H1 (cell line): ENCODE measurements around the gene RGS3. TPM values are rescaled to one million over a fixed set of nuclear protein-coding genes. Genes with fewer than 3 reads are reported as not detected.

Source experiments
- CTCF ChIA-PET: fragments of 300-600 bp; sonication (Branson Sonifier 250); formaldehyde crosslinking; loops from one replicate; lab custom pipeline; 2021; ENCODE audit not compliant: partially characterized antibody; lab: Charles Lee
- POLR2A ChIA-PET: fragments of 300-600 bp; sonication (Branson Sonifier 250); formaldehyde crosslinking; loops from one replicate; lab custom pipeline; 2021; ENCODE audit warnings: inconsistent platforms; ENCODE audit not compliant: partially characterized antibody; lab: Charles Lee
- DNase-seq, 2 experiments: peaks; one replicate each; pipeline versions ENCODE4 v3.0.0 to v3.0.0-alpha.2; 2010 to 2022; ENCODE audit warnings: low spot score in 2 of 2, low read depth in 1 of 2, mixed read lengths in 1 of 2
- FAIRE-seq: peaks from 2 replicates; lab custom pipeline; 2011; peaks lifted over from hg19 to GRCh38; lab: Jason Lieb, UNC
- H2AFZ ChIP-seq: 2 replicates; pipeline ENCODE4 v1.8.1; 2012; ENCODE audit warnings: low read length, inconsistent platforms
- H2AK5ac ChIP-seq: 2 replicates; pipeline ENCODE4 v1.6.1; 2013; ENCODE audit warnings: low read depth, low read length
- H2BK120ac ChIP-seq: replicated peaks from 2 replicates; pipeline ENCODE3; 2013; ENCODE audit warnings: low read depth, low read length, inconsistent platforms
- H2BK12ac ChIP-seq: 2 replicates; pipeline ENCODE4 v1.6.1; 2013; ENCODE audit warnings: low read depth, low read length
- H2BK15ac ChIP-seq: 2 replicates; pipeline ENCODE4 v1.6.1; 2013; ENCODE audit warnings: low read length
- H2BK20ac ChIP-seq: 2 replicates; pipeline ENCODE4 v1.6.1; 2013; ENCODE audit warnings: low read length
- H2BK5ac ChIP-seq: 2 replicates; pipeline ENCODE4 v1.6.1; 2013; ENCODE audit warnings: low read depth, low read length
- H3K14ac ChIP-seq: 2 replicates; pipeline ENCODE4 v1.6.1; 2013; ENCODE audit warnings: inconsistent platforms; ENCODE audit not compliant: insufficient read length
- H3K18ac ChIP-seq: 2 replicates; pipeline ENCODE4 v1.6.1; 2013; ENCODE audit warnings: low read length; ENCODE audit errors: extremely low read depth
- H3K23ac ChIP-seq: 2 replicates; pipeline ENCODE4 v1.6.1; 2013; ENCODE audit warnings: inconsistent platforms; ENCODE audit not compliant: insufficient read length
- H3K23me2 ChIP-seq: 2 replicates; pipeline ENCODE4 v1.6.1; 2013; ENCODE audit warnings: low read depth, low read length
- H3K27ac ChIP-seq: 2 replicates; pipeline ENCODE4 v1.6.1; 2011; ENCODE audit warnings: low read depth, low read length, inconsistent platforms
- H3K27me3 ChIP-seq, 4 experiments: replicated peaks in 1 of 4; 1 replicate in 1 of 4; 2 replicates in 3 of 4; pipeline versions ENCODE4 v1.6.1 to v1.8.1; 2011 to 2013; ENCODE audit warnings: low read length in 3 of 4, mild to moderate bottlenecking in 3 of 4, inconsistent platforms in 2 of 4, mixed read lengths in 2 of 4, moderate library complexity in 1 of 4; ENCODE audit not compliant: control insufficient read depth in 3 of 4, insufficient read depth in 3 of 4; ENCODE audit errors: extremely low read depth in 1 of 4
- H3K36me3 ChIP-seq, 4 experiments: 2 replicates each; pipeline versions ENCODE4 v1.6.1 to v1.8.1; 2011 to 2013; ENCODE audit warnings: mild to moderate bottlenecking in 4 of 4, low read length in 3 of 4, moderate library complexity in 2 of 4, control low read depth in 1 of 4, inconsistent platforms in 1 of 4; ENCODE audit not compliant: insufficient read depth in 4 of 4, control insufficient read depth in 2 of 4
- H3K4ac ChIP-seq: replicated peaks from 2 replicates; pipeline ENCODE3; 2013; ENCODE audit warnings: low read length, low read depth, mixed read lengths, inconsistent platforms; ENCODE audit not compliant: insufficient read length
- H3K4me1 ChIP-seq, 4 experiments: replicated peaks in 1 of 4; 1 replicate in 1 of 4; 2 replicates in 3 of 4; pipeline versions ENCODE4 v1.6.1 to v1.8.1; 2011 to 2013; ENCODE audit warnings: low read length in 3 of 4, inconsistent platforms in 2 of 4, mixed read lengths in 1 of 4; ENCODE audit not compliant: insufficient read depth in 4 of 4, control insufficient read depth in 3 of 4
- H3K4me2 ChIP-seq, 2 experiments: 2 replicates each; pipeline versions ENCODE4 v1.6.1 to v1.8.1; 2011 to 2013; ENCODE audit warnings: low read depth in 2 of 2, low read length in 2 of 2, control low read depth in 1 of 2, inconsistent platforms in 1 of 2, mild to moderate bottlenecking in 1 of 2; ENCODE audit not compliant: insufficient read depth in 1 of 2
- H3K4me3 ChIP-seq, 4 experiments: fragments of 200-600, 300-600 bp in 1 of 4; sonication (generic), shearing (Covaris generic), sonication (Bioruptor Twin) in 1 of 4; 2 replicates each; pipeline versions ENCODE4 v1.5.1 to v1.8.1; 2011 to 2016; ENCODE audit warnings: low read length in 4 of 4, low read depth in 3 of 4, control low read depth in 2 of 4, inconsistent platforms in 2 of 4, mild to moderate bottlenecking in 2 of 4, mixed read lengths in 1 of 4, moderate library complexity in 1 of 4; ENCODE audit not compliant: insufficient read depth in 2 of 4; ENCODE audit errors: extremely low read depth in 1 of 4
- H3K56ac ChIP-seq: replicated peaks from 2 replicates; pipeline ENCODE3; 2013; ENCODE audit warnings: low read depth, mild to moderate bottlenecking, mixed read lengths, low read length, inconsistent platforms; ENCODE audit not compliant: insufficient read length
- H3K79me1 ChIP-seq: 2 replicates; pipeline ENCODE4 v1.6.1; 2013; ENCODE audit warnings: low read depth, low read length, control low read depth
- H3K79me2 ChIP-seq, 2 experiments: 2 replicates each; pipeline versions ENCODE4 v1.6.1 to v1.8.1; 2012 to 2013; ENCODE audit warnings: low read length in 2 of 2, mild to moderate bottlenecking in 2 of 2, inconsistent platforms in 1 of 2; ENCODE audit not compliant: insufficient read depth in 2 of 2, control insufficient read depth in 1 of 2
- H3K9ac ChIP-seq, 4 experiments: replicated peaks in 1 of 4; 1 replicate in 1 of 4; 2 replicates in 3 of 4; pipeline versions ENCODE4 v1.6.1 to v1.8.1; 2011 to 2013; ENCODE audit warnings: low read depth in 3 of 4, low read length in 3 of 4, control low read depth in 2 of 4, mild to moderate bottlenecking in 2 of 4, moderate library complexity in 2 of 4, inconsistent platforms in 1 of 4; ENCODE audit errors: extremely low read depth in 1 of 4
- H3K9me3 ChIP-seq, 2 experiments: 2 replicates each; pipeline versions ENCODE4 v1.6.1 to v1.8.1; 2012 to 2013; ENCODE audit warnings: mild to moderate bottlenecking in 2 of 2, moderate library complexity in 2 of 2, control low read depth in 1 of 2, inconsistent platforms in 1 of 2, low read depth in 1 of 2, low read length in 1 of 2, mixed read lengths in 1 of 2; ENCODE audit not compliant: insufficient read depth in 2 of 2
- H4K20me1 ChIP-seq, 2 experiments: replicated peaks in 1 of 2; 2 replicates each; pipeline versions ENCODE3 to v1.8.1; 2011 to 2013; ENCODE audit warnings: inconsistent platforms in 2 of 2, low read length in 2 of 2, mild to moderate bottlenecking in 1 of 2; ENCODE audit not compliant: insufficient read depth in 2 of 2, control insufficient read depth in 1 of 2
- H4K5ac ChIP-seq: 2 replicates; pipeline ENCODE4 v1.6.1; 2013; ENCODE audit warnings: low read length, low read depth, mixed read lengths, inconsistent platforms; ENCODE audit not compliant: insufficient read length
- H4K8ac ChIP-seq: 2 replicates; pipeline ENCODE4 v1.8.0; 2013; ENCODE audit warnings: mild to moderate bottlenecking, moderate library complexity, low read length, inconsistent platforms; ENCODE audit not compliant: insufficient read depth; ENCODE audit errors: extremely low read depth
- H4K91ac ChIP-seq: replicated peaks from 2 replicates; pipeline ENCODE3; 2013; ENCODE audit warnings: low read length, mixed read lengths, inconsistent platforms; ENCODE audit not compliant: insufficient read length
- ATF2 ChIP-seq: IDR thresholded peaks from 2 replicates; pipeline ENCODE4 v1.6.1; 2012; ENCODE audit warnings: low read length, inconsistent platforms
- BCL11A ChIP-seq, 2 experiments: IDR thresholded peaks; one replicate each; pipeline ENCODE4 v1.6.1; 2011; ENCODE audit warnings: low read depth in 2 of 2, low read length in 2 of 2, mild to moderate bottlenecking in 2 of 2
- CHD2 ChIP-seq: IDR thresholded peaks from 2 replicates; pipeline ENCODE4 v1.6.1; 2012; ENCODE audit warnings: low read length, improper control_type of control experiment
- KDM4A ChIP-seq: IDR thresholded peaks from one replicate; pipeline ENCODE4 v1.7.1; 2012; ENCODE audit warnings: low read depth, mild to moderate bottlenecking, moderate library complexity, low read length, inconsistent platforms; ENCODE audit not compliant: severe bottlenecking
- NANOG ChIP-seq: IDR thresholded peaks from 2 replicates; pipeline ENCODE4 v1.6.1; 2011; ENCODE audit warnings: low read length, low read depth, mild to moderate bottlenecking, inconsistent platforms; ENCODE audit not compliant: insufficient read depth, poor library complexity, severe bottlenecking
- POLR2AphosphoS5 ChIP-seq: IDR thresholded peaks from 2 replicates; pipeline ENCODE4 v1.6.1; 2011; ENCODE audit warnings: low read depth, low read length
- RXRA ChIP-seq: IDR thresholded peaks from 2 replicates; pipeline ENCODE4 v1.6.1; 2011; ENCODE audit warnings: low read depth, mild to moderate bottlenecking, low read length, moderate library complexity; ENCODE audit not compliant: insufficient read depth
- SAP30 ChIP-seq: fragments of 300-600 bp; sonication (generic); IDR thresholded peaks from 2 replicates; pipeline ENCODE4 v1.7.1; 2012; ENCODE audit warnings: low read length, moderate library complexity, mild to moderate bottlenecking, inconsistent platforms; ENCODE audit not compliant: insufficient read depth, insufficient replicate concordance
- TCF12 ChIP-seq: IDR thresholded peaks from 2 replicates; pipeline ENCODE4 v1.6.1; 2011; ENCODE audit warnings: low read depth, mild to moderate bottlenecking, low read length
- TEAD4 ChIP-seq: IDR thresholded peaks from 2 replicates; pipeline ENCODE4 v1.6.1; 2012; ENCODE audit warnings: low read depth, low read length, inconsistent platforms, mixed read lengths
- WGBS, 2 experiments: shearing (Covaris generic) in 1 of 2; methylation state at CpG; one replicate each; pipeline versions ENCODE4 v1.1.6 to v1.1.7; 2013 to 2015; ENCODE audit warnings: low lambda C conversion rate in 2 of 2, mixed read lengths in 2 of 2, inconsistent platforms in 1 of 2, low coverage in 1 of 2, missing lambda C conversion rate in 1 of 2; ENCODE audit not compliant: insufficient replicate concordance in 2 of 2, insufficient coverage in 1 of 2, insufficient read length in 1 of 2; ENCODE audit errors: extremely low coverage in 1 of 2, missing lambda C conversion rate in 1 of 2; 5-methylcytosine and 5-hydroxymethylcytosine counted together
- polyA plus RNA-seq, 7 experiments: library from polyadenylated mRNA; depleted of rRNA in 3 of 7; stranded (reverse) in 5 of 7; unstranded in 2 of 7; fragments of >200 nt in 5 of 7; fragments of 200-250 nt in 2 of 7; gene quantifications; 1 replicate in 5 of 7; 2 replicates in 1 of 7; 4 replicates in 1 of 7; pipeline versions ENCODE4 v1.2.1 to v1.2.3, GENCODE V29; 2011 to 2013; ENCODE audit warnings: missing spikeins in 2 of 7, mixed read lengths in 2 of 7
- total RNA-seq: library from RNA; stranded (reverse); fragmentation: NEBNext Ultra II Directional; extraction: Animal tissue kit (Norgen Biotek cat#: 25700); gene quantifications from 2 replicates; pipeline ENCODE4 v1.2.1, GENCODE V29; 2021
- TF ChIP-seq, protein P1 (sequence below): IDR thresholded peaks from 2 replicates; pipeline ENCODE4 v1.6.1; 2011; ENCODE audit warnings: low read depth, mild to moderate bottlenecking, low read length; ENCODE audit not compliant: insufficient read depth

The RGS3 gene
- total and polyA plus RNA-seq, 2 of the 8 experiments (the other 6 are each of a cell fraction or from before 2014, with no cell fraction given) = 12.6 to 18.2 TPM

DNA sequence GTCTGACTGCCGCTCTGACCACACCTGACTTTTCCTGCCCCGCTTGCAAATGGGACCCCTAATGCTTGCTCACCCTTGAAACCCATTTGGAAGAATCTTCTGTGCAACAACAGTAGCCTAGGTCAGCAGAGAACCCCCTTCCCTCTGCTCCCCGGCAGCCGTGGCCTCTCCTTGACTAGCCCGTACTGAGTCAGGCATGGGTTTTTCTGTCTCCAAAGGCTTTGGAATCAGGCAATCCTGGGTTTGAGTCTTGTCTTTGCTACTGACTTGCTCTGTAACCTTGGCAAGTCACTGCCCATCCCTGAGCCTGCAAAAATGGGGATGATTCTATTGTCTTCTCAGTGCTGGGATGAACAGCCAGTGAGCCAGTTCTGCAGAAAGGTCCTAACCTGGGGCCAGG, 135.4 kb downstream of the RGS3 start:
- DNase-seq = no peak
- TF ChIP-seq NANOG (no peak), BCL11A (IDR thresholded peaks at IDR 0.05; ENCODE audit: low read depth in 2 of 2, low read length in 2 of 2) (no peak), ATF2 (no peak), RXRA (no peak), TCF12 (no peak), KDM4A (no peak), CHD2 (no peak), TEAD4 (no peak), SAP30 (no peak), POLR2AphosphoS5 (no peak)
- TF ChIP-seq, protein P1, sequence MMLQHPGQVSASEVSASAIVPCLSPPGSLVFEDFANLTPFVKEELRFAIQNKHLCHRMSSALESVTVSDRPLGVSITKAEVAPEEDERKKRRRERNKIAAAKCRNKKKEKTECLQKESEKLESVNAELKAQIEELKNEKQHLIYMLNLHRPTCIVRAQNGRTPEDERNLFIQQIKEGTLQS = no peak

More for the DNA sequence above, 135.4 kb downstream of the RGS3 start:
- Histone ChIP-seq H3K4ac (no peak overlapping the region), H4K8ac (no peak overlapping the region), H3K79me2 (peaks cover 0 to 11% of the 10 kb centered on the region in 2 experiments; a peak in 1 of 4 replicates), H3K9ac (no peak overlapping the region), H4K20me1 (peaks cover 2% of the 10 kb centered on the region in 2 experiments), H3K23ac (no peak overlapping the region), H2BK12ac (no peak overlapping the region), H4K5ac (no peak overlapping the region), H4K91ac (no peak overlapping the region), H3K27ac (no peak overlapping the region), H3K27me3 (no peaks in the 10 kb centered on the region), H3K36me3 (peaks cover 4 to 22% (median 9%) of the 10 kb centered on the region in 4 experiments; a peak in 5 of 8 replicates), H2BK120ac (no peak overlapping the region), H3K18ac (no peak overlapping the region), H3K79me1 (peaks cover 15% of the 10 kb centered on the region; the same call in 1 of the 2 replicates), H3K14ac (no peak overlapping the region), H2AFZ (no peak overlapping the region), H2BK20ac (no peak overlapping the region), H2AK5ac (no peak overlapping the region), H3K4me3 (no peak overlapping the region), H3K23me2 (peaks cover 8% of the 10 kb centered on the region; the same call in 1 of the 2 replicates), H3K9me3 (no peaks in the 10 kb centered on the region), H3K4me2 (no peak overlapping the region), H3K56ac (no peak overlapping the region), H3K4me1 (peaks cover 0 to 29% (median 22%) of the 10 kb centered on the region in 4 experiments; a peak in 6 of 7 replicates), H2BK15ac (no peak overlapping the region), H2BK5ac (no peak overlapping the region)
- no peak for FAIRE-seq
- WGBS, 2 experiments = 92% methylated on average over 5 of the region's 5 CpGs; no CpG with 5 or more reads in 1 of the 2 experiments
- CTCF ChIA-PET = interaction anchor here (1.0 to 28.3 kb wide), 4 partner anchors 12 to 54 kb away, joined by 4 to 1065 read pairs (median 16); no protein-coding TSS in a partner anchor
- POLR2A ChIA-PET = interaction anchor here (1.4 kb wide), 1 partner anchor 26 kb away, joined by 4 read pairs; no protein-coding TSS in a partner anchor
